T-helper 2 cell treated with Interferon-gamma antibody and Interleukin-4, amounts not matched to agents 5 μg/mL and 100 μg/mL, for 36 hours (primary cell): ENCODE data around the gene SNCG.
"Not testable (repeated sequence)": the region's sequence is repeated elsewhere in the genome, so short reads cannot be mapped to it uniquely, and the experiment has no call there.

Experiments used
- DNase-seq: peaks from one replicate; pipeline ENCODE4 v3.0.0; 2021; ENCODE audit warnings: low spot score
- H3K27ac Mint-ChIP-seq: one replicate; pipeline ENCODE4 v1.8.0; 2021; ENCODE audit warnings: mild to moderate bottlenecking, mixed read lengths
- H3K27me3 Mint-ChIP-seq: one replicate; pipeline ENCODE4 v1.8.0; 2021; ENCODE audit warnings: low read depth, mixed read lengths
- H3K36me3 Mint-ChIP-seq: one replicate; pipeline ENCODE4 v1.8.0; 2021; ENCODE audit warnings: low read depth, mixed read lengths
- H3K4me1 Mint-ChIP-seq: one replicate; pipeline ENCODE4 v1.8.0; 2021; ENCODE audit warnings: low read depth, mixed read lengths
- H3K4me3 Mint-ChIP-seq: one replicate; pipeline ENCODE4 v1.8.0; 2022; ENCODE audit warnings: mild to moderate bottlenecking, moderate library complexity, mixed read lengths
- H3K9me3 Mint-ChIP-seq: one replicate; pipeline ENCODE4 v1.8.0; 2021; ENCODE audit warnings: mixed read lengths

The SNCG gene

GRCh38 chr10:86958116-86958900 lies at the start of gene SNCG:
Gene SNCG, plus strand, starts transcription at chr10:86958599. Its CDS starts 99 bp downstream, at chr10:86958698.
- no peaks in the 10 kb centered on the region for H3K4me1 Mint-ChIP-seq
- no peak within 1 kb of the TSS for H3K4me3 Mint-ChIP-seq
- DNase-seq: no peak
- no peaks in the 10 kb centered on the region for H3K9me3 Mint-ChIP-seq
- no peak within 1 kb of the TSS for H3K27ac Mint-ChIP-seq
- H3K36me3 Mint-ChIP-seq: no peaks in the 10 kb centered on the region
- H3K27me3 Mint-ChIP-seq: no peaks in the 10 kb centered on the region

- Mint-ChIP-seq H3K9me3 (no peaks in the 10 kb centered on the region), H3K27me3 (no peaks in the 10 kb centered on the region)
- DNase-seq: no peak
These were observed 43.7 kb upstream of the SNCG start for GRCh38 chr10:86914734-86915133.

GRCh38 chr10:86918022-86918471 lies 40.4 kb upstream of the SNCG start:
- Mint-ChIP-seq H3K4me1 (no peaks in the 10 kb centered on the region), H3K27me3 (no peaks in the 10 kb centered on the region), H3K27ac (no peak overlapping the region), H3K36me3 (peaks cover 5% of the 10 kb centered on the region), H3K4me3 (no peak overlapping the region), H3K9me3 (no peaks in the 10 kb centered on the region)
- DNase-seq: no peak

More at GRCh38 chr10:86914734-86915133, 43.7 kb upstream of the SNCG start:
- H3K27ac Mint-ChIP-seq: no peak overlapping the region
- H3K4me3 Mint-ChIP-seq: no peak overlapping the region
- H3K4me1 Mint-ChIP-seq: no peaks in the 10 kb centered on the region
- H3K36me3 Mint-ChIP-seq: peaks cover 5% of the 10 kb centered on the region

GRCh38 chr10:86922553-86922961 lies 35.8 kb upstream of the SNCG start:
- H3K4me1 Mint-ChIP-seq: no peaks in the 10 kb centered on the region
- H3K36me3 Mint-ChIP-seq: no peaks in the 10 kb centered on the region
- H3K9me3 Mint-ChIP-seq: no peaks in the 10 kb centered on the region
- no peak overlapping the region for H3K27ac Mint-ChIP-seq
- no peaks in the 10 kb centered on the region for H3K27me3 Mint-ChIP-seq
- no peak overlapping the region for H3K4me3 Mint-ChIP-seq
- DNase-seq: no peak

- Mint-ChIP-seq H3K27me3 (no peaks in the 10 kb centered on the region), H3K9me3 (no peaks in the 10 kb centered on the region), H3K4me1 (peaks cover 2% of the 10 kb centered on the region), H3K4me3 (no peak overlapping the region), H3K27ac (no peak overlapping the region), H3K36me3 (peaks cover 2% of the 10 kb centered on the region)
- no peak for DNase-seq
These were observed 28.7 kb upstream of the SNCG start for GRCh38 chr10:86929468-86930380.

- no peak for DNase-seq
- H3K4me3 Mint-ChIP-seq: no peak overlapping the region
- peaks cover 2% of the 10 kb centered on the region for H3K4me1 Mint-ChIP-seq
- H3K27me3 Mint-ChIP-seq: no peaks in the 10 kb centered on the region
- H3K36me3 Mint-ChIP-seq: peaks cover 2% of the 10 kb centered on the region
- H3K27ac Mint-ChIP-seq: no peak overlapping the region
- H3K9me3 Mint-ChIP-seq: no peaks in the 10 kb centered on the region
These were observed 26.5 kb upstream of the SNCG start for GRCh38 chr10:86931872-86932271.

GRCh38 chr10:86932674-86933073 lies 25.7 kb upstream of the SNCG start:
- Mint-ChIP-seq H3K4me1 (peaks cover 2% of the 10 kb centered on the region), H3K4me3 (no peak overlapping the region), H3K36me3 (peaks cover 2% of the 10 kb centered on the region), H3K27ac (no peak overlapping the region), H3K27me3 (no peaks in the 10 kb centered on the region), H3K9me3 (no peaks in the 10 kb centered on the region)
- no peak for DNase-seq

- not testable (repeated sequence) for H3K36me3 Mint-ChIP-seq, H3K9me3 Mint-ChIP-seq, H3K27ac Mint-ChIP-seq, DNase-seq, H3K27me3 Mint-ChIP-seq, H3K4me1 Mint-ChIP-seq, H3K4me3 Mint-ChIP-seq
These were observed 24.2 kb upstream of the SNCG start for GRCh38 chr10:86934162-86934711.

GRCh38 chr10:86936661-86937501 lies 21.5 kb upstream of the SNCG start:
- no peak for DNase-seq
- H3K9me3 Mint-ChIP-seq: no peaks in the 10 kb centered on the region
- no peaks in the 10 kb centered on the region for H3K4me1 Mint-ChIP-seq
- no peak overlapping the region for H3K27ac Mint-ChIP-seq
- no peaks in the 10 kb centered on the region for H3K36me3 Mint-ChIP-seq
- H3K4me3 Mint-ChIP-seq: no peak overlapping the region
- no peaks in the 10 kb centered on the region for H3K27me3 Mint-ChIP-seq

- no peak for DNase-seq
- no peak overlapping the region for H3K4me3 Mint-ChIP-seq
- no peaks in the 10 kb centered on the region for H3K9me3 Mint-ChIP-seq
- H3K27me3 Mint-ChIP-seq: no peaks in the 10 kb centered on the region
- H3K36me3 Mint-ChIP-seq: no peaks in the 10 kb centered on the region
- no peaks in the 10 kb centered on the region for H3K4me1 Mint-ChIP-seq
- no peak overlapping the region for H3K27ac Mint-ChIP-seq
These were observed 20.8 kb upstream of the SNCG start for GRCh38 chr10:86937502-86938154.

GRCh38 chr10:86938260-86938659 lies 20.1 kb upstream of the SNCG start:
- no peak for DNase-seq

GRCh38 chr10:86940076-86940475 lies 18.3 kb upstream of the SNCG start:
- DNase-seq, H3K27ac Mint-ChIP-seq, H3K36me3 Mint-ChIP-seq, H3K4me1 Mint-ChIP-seq, H3K4me3 Mint-ChIP-seq, H3K9me3 Mint-ChIP-seq, H3K27me3 Mint-ChIP-seq: not testable (repeated sequence)

More at GRCh38 chr10:86938260-86938659, 20.1 kb upstream of the SNCG start:
- Mint-ChIP-seq H3K27me3 (no peaks in the 10 kb centered on the region), H3K9me3 (no peaks in the 10 kb centered on the region), H3K36me3 (no peaks in the 10 kb centered on the region), H3K4me1 (no peaks in the 10 kb centered on the region), H3K27ac (no peak overlapping the region), H3K4me3 (no peak overlapping the region)

- H3K9me3 Mint-ChIP-seq: no peaks in the 10 kb centered on the region
- no peak overlapping the region for H3K27ac Mint-ChIP-seq
- no peaks in the 10 kb centered on the region for H3K36me3 Mint-ChIP-seq
These were observed 17.7 kb upstream of the SNCG start for GRCh38 chr10:86940677-86941076.

More at GRCh38 chr10:86940677-86941076, 17.7 kb upstream of the SNCG start:
- Mint-ChIP-seq H3K4me3 (no peak overlapping the region), H3K27me3 (no peaks in the 10 kb centered on the region), H3K4me1 (no peaks in the 10 kb centered on the region)
- no peak for DNase-seq
